Stimulated activated naive B cell treated with anti-CD40 and anti-IgM and Interleukin-4, amounts not matched to agents 10 μg/mL and 1 μg/mL and 100 μg/mL, for 72 hours (primary cell): ENCODE data around the gene TXNDC9.
"Not testable (repeated sequence)": the region's sequence is repeated elsewhere in the genome, so short reads cannot be mapped to it uniquely, and the experiment has no call there.

Experiments used
- ATAC-seq, 2 donors: fragments of 150-1000 bp; cut with Tn5 transposase; replicated peaks; 2 replicates each; pipeline ENCODE4 v1.10.0; 2021; ENCODE audit warnings: moderate library complexity in 1 of 2
- DNase-seq: peaks from one replicate; pipeline ENCODE4 v3.0.0; 2021
- H3K27ac Mint-ChIP-seq: one replicate; pipeline ENCODE4 v1.8.0; 2022; ENCODE audit warnings: mild to moderate bottlenecking, mixed read lengths
- H3K27me3 Mint-ChIP-seq, 2 donors: one replicate each; pipeline ENCODE4 v1.8.0; 2022; ENCODE audit warnings: mixed read lengths in 2 of 2
- H3K36me3 Mint-ChIP-seq, 2 donors: one replicate each; pipeline ENCODE4 v1.8.0; 2022; ENCODE audit warnings: mixed read lengths in 2 of 2, mild to moderate bottlenecking in 1 of 2
- H3K4me1 Mint-ChIP-seq, 2 donors: one replicate each; pipeline ENCODE4 v1.8.0; 2022; ENCODE audit warnings: mixed read lengths in 2 of 2, mild to moderate bottlenecking in 1 of 2
- H3K4me3 Mint-ChIP-seq, 2 donors: one replicate each; pipeline ENCODE4 v1.8.0; 2022; ENCODE audit warnings: mild to moderate bottlenecking in 2 of 2, mixed read lengths in 2 of 2, moderate library complexity in 1 of 2
- H3K9me3 Mint-ChIP-seq, 2 donors: one replicate each; pipeline ENCODE4 v1.8.0; 2022; ENCODE audit warnings: mixed read lengths in 2 of 2, mild to moderate bottlenecking in 1 of 2

TXNDC9 gene

DNA sequence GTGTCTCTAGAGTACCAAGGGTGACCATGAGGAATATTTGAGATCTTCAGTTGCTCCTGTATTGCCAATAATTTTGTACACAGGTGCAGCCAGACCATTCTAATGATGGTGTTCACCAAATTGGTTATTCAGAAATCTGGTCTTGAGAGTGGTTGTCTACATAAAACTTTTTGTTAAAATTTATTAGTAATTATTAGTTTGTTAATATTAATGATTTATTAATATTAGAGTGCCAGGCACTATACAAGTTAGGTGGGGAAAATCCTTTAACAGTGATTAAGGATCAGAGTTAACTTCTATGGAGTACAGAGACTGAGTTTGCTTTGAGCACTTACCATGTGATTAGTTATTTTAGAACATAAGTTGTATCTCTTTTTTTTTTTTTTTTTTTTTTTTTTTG, 10.1 kb upstream of the TXNDC9 start:
- Mint-ChIP-seq H3K27me3 (no peaks in the 10 kb centered on the region), H3K27ac (no peak overlapping the region), H3K4me3 (no peak overlapping the region), H3K9me3 (no peaks in the 10 kb centered on the region), H3K4me1 (peaks cover 38 to 81% of the 10 kb centered on the region in 2 donors), H3K36me3 (peaks cover 6 to 36% of the 10 kb centered on the region in 2 donors)
- ATAC-seq (no peak), DNase-seq (no peak)

DNA sequence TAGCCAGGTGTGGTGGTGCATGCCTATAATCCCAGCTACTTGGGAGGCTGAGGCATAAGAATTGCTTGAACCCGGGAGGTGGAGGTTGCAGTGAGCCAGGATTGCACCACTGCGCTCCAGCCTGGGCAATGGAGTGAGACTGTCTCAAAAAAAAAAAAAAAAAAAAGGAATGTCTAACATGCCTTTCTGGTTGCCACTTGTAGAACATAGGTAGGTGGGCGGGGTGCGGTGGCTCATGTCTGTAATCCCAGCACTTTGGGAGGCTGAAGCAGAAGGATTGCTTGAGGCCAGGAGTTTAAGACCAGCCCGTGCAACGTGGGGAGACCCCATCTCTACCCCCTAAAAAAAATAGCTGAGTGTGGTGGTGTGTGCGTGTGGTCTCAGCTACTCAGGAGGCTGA, 9.3 kb upstream of the TXNDC9 start:
- H3K27me3 Mint-ChIP-seq, ATAC-seq, H3K4me3 Mint-ChIP-seq, H3K9me3 Mint-ChIP-seq, DNase-seq, H3K27ac Mint-ChIP-seq: not testable (repeated sequence)
- peaks cover 35 to 76% of the 10 kb centered on the region in 2 donors for H3K4me1 Mint-ChIP-seq
- H3K36me3 Mint-ChIP-seq: peaks cover 4 to 34% of the 10 kb centered on the region in 2 donors

DNA sequence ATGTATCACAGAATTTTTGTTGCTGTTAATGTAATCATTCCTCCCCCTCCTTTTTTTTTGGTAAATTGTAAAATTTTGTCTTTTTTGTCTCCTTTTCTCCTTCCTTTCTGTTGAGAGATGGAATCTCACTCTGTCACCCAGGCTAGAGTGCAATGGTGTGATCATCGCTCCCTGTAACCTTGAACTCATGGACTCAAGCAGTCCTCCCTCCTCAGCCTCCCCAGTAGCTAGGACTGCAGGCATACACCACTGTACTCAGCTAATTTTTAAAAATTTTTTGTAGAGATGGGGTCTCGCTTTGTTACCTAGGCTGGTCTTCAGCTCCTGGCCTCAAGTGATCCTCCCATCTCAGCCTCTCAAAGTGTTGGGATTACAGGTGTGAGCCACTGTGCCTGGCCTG, 6.4 kb upstream of the TXNDC9 start:
- H3K27me3 Mint-ChIP-seq: no peaks in the 10 kb centered on the region
- H3K27ac Mint-ChIP-seq: no peak overlapping the region
- peaks cover 19 to 48% of the 10 kb centered on the region in 2 donors for H3K4me1 Mint-ChIP-seq

DNA sequence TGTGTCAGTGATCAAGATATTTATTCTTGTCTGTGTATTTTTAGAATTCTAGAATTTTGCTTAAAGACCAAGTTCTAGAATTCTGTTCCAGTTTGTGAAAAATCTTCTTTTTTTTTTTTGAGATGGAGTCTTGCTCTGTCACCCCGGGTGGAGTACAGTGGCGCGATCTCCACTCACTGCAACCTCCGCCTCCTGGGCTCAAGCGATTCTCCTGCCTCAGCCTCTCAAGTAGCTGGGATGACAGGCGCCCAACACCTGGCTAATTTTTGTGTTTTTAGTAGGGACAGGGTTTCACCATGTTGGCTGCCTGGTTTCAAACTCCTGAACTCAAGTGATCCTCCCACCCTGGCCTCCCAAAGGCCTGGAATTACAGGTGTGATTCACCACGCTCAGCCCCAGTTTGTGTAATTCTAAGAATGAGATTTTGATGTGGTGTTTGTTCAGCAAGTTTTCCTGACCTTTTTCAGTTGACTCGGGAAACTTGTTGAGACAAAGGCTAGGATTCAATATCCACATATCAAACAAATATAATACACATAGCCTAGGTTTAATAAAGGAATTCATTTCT, 4.6 kb upstream of the TXNDC9 start:
- H3K27ac Mint-ChIP-seq: no peak overlapping the region
- ATAC-seq: no peak
- no peaks in the 10 kb centered on the region for H3K9me3 Mint-ChIP-seq
- H3K4me3 Mint-ChIP-seq: no peak overlapping the region
- no peak for DNase-seq
- no peaks in the 10 kb centered on the region for H3K27me3 Mint-ChIP-seq
- H3K4me1 Mint-ChIP-seq: peaks cover 14 to 38% of the 10 kb centered on the region in 2 donors
- H3K36me3 Mint-ChIP-seq: peaks cover 4 to 20% of the 10 kb centered on the region in 2 donors

More for the DNA sequence above, 6.4 kb upstream of the TXNDC9 start:
- no peaks in the 10 kb centered on the region for H3K9me3 Mint-ChIP-seq
- no peak overlapping the region for H3K4me3 Mint-ChIP-seq
- DNase-seq (no peak), ATAC-seq (no peak)
- peaks cover 4 to 25% of the 10 kb centered on the region in 2 donors for H3K36me3 Mint-ChIP-seq

DNA sequence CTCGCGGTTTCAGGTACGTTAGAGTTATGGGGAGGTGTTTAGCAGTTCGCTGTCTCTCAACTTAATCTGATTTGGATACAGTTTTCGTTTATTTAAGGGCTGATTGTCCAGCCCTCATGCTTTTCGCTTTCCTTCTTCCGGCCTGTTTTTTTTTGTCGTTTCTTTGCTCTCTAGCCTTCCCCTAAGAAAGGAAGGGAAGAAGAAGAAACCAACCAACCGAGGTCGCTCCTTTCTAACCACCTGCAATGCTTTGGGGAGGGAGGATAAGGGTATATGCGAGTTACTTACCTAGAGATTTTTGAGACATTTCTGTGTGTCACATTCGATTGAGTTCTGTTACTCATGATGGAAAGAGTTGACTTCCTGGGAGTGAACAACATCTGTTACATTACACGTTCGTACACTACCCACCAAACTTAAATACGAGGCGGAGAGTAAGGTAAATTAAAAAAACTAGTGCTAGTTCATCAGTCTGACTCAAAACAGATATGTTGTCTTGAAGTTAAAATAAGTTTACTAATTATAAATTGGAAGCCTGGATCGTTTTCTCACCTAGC, 2.0 kb upstream of the TXNDC9 start:
- Mint-ChIP-seq H3K4me3 (no peak overlapping the region), H3K27ac (no peak overlapping the region), H3K9me3 (no peaks in the 10 kb centered on the region), H3K4me1 (peaks cover 10 to 35% of the 10 kb centered on the region in 2 donors), H3K36me3 (peaks cover 4 to 9% of the 10 kb centered on the region in 2 donors), H3K27me3 (no peaks in the 10 kb centered on the region)
- ATAC-seq (no peak), DNase-seq (no peak)

DNA sequence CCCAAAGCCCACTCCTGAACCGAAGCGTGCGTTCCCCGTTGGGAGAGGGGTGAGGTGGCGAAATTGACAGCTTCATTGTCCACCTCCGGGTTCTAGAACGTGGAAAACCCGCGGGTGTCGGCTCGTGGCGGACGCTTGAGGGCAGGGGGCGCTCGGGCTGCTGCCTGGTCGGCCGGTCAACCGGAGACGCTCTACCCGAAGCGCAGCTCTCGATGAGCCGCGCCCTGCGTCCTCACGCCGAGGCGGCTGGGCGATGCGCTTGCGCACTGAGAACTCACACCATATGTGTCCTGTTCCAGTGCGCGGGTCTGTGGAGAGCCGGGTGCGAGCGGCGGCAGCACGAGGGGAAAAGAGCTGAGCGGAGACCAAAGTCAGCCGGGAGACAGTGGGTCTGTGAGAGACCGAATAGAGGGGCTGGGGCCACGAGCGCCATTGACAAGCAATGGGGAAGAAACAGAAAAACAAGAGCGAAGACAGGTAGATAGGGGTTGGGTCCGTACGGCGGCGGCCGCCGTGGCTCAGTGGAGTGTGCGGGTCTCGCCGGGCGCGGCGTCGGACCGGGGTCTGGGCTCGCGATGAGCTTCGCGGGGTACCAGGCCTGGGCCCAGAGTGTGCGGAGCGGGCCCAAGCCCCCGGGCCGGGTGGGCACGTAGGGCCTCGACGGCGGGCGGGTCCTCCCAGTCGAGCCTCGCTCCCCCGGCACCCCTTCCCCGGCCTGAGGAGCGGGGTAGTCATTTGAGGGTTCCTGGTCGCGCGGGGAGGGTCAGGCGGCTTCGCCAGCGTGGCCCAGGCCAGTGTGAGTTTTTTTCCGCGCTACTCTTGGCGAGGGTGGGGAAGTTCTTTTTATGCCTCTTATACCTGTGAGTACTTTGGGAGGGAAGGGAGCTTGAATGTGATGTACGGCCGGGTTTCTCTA, 1.2 kb upstream of the TXNDC9 start, which contains the start of gene EIF5B:
Gene EIF5B, plus strand, starts transcription at position 277 of the 916 bp plus-strand sequence. Its CDS starts 166 bp downstream, at position 443.
- H3K36me3 Mint-ChIP-seq: peaks cover 4 to 10% of the 10 kb centered on the region in 2 donors
- no peaks in the 10 kb centered on the region for H3K27me3 Mint-ChIP-seq
- peak; percentile 82 to 83 for ATAC-seq
- no peaks in the 10 kb centered on the region for H3K9me3 Mint-ChIP-seq
- no peak within 1 kb of the TSS for H3K27ac Mint-ChIP-seq
- no peak within 1 kb of the TSS for H3K4me3 Mint-ChIP-seq
- peaks cover 8 to 28% of the 10 kb centered on the region in 2 donors for H3K4me1 Mint-ChIP-seq
- DNase-seq: peak; percentile 96

DNA sequence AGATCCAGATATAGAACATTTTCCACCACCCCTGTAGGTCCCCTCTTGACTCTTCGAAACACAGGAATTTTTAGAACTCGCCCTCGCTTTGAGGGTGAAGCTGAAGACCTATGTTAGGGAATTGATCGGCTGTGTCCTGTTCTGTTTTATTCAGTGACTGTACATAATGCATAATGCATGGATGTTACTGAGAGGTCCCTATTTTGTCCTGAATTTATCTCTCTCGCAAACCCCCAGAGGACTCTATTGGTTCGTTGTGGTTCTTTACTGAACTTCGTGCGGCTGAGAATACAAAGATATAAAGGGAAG, 625 bp upstream of the TXNDC9 start:
- peaks cover 4 to 12% of the 10 kb centered on the region in 2 donors for H3K36me3 Mint-ChIP-seq
- H3K27me3 Mint-ChIP-seq: no peaks in the 10 kb centered on the region
- peaks cover 6 to 23% of the 10 kb centered on the region in 2 donors for H3K4me1 Mint-ChIP-seq
- peak; percentile 23 to 26 for ATAC-seq
- no peak for DNase-seq
- H3K4me3 Mint-ChIP-seq: no peak overlapping the region
- no peak overlapping the region for H3K27ac Mint-ChIP-seq
- no peaks in the 10 kb centered on the region for H3K9me3 Mint-ChIP-seq

DNA sequence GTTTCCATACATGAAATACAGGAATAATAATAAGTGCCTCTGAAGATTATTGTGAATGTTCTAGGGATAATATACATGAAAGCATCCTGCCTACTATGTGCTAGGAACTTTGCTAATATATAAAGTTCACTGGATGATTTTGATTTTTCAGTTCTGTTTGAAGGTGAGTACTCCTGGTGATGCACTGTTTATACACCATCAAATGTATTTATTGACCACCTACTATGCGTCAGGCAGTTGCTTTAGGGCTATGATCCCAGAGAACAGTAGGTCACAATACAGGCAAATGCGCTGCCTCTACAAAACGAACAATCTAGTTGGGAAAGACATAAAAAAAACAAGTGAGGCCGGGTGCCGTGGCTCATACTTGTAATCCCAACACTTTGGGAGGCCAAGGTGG, 10.7 kb downstream of the TXNDC9 start:
- Mint-ChIP-seq H3K36me3 (peaks cover 16 to 37% of the 10 kb centered on the region in 2 donors), H3K27me3 (no peaks in the 10 kb centered on the region), H3K4me3 (no peak overlapping the region), H3K4me1 (peaks cover 0 to 3% of the 10 kb centered on the region in 2 donors), H3K9me3 (no peaks in the 10 kb centered on the region), H3K27ac (no peak overlapping the region)
- DNase-seq: no peak
- no peak for ATAC-seq

DNA sequence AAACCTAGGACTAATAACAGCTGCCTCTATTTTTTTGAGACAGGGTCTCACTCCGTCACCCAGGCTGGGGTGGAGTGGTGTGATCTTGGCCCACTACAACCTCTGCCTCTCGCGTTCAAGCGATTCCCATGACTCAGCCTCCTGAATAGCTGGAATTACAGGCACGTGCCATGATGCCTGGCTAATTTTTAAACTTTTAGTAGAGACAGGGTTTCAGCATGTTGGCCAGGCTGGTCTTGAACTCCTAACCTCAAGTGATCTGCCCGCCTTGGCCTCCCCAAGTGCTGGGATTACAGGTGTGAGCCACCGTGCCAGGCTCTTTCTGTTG, 18.3 kb downstream of the TXNDC9 start:
- not testable (repeated sequence) for H3K4me3 Mint-ChIP-seq, H3K9me3 Mint-ChIP-seq, ATAC-seq, DNase-seq, H3K4me1 Mint-ChIP-seq, H3K27ac Mint-ChIP-seq, H3K27me3 Mint-ChIP-seq
- H3K36me3 Mint-ChIP-seq: peaks cover 35 to 36% of the 10 kb centered on the region in 2 donors

DNA sequence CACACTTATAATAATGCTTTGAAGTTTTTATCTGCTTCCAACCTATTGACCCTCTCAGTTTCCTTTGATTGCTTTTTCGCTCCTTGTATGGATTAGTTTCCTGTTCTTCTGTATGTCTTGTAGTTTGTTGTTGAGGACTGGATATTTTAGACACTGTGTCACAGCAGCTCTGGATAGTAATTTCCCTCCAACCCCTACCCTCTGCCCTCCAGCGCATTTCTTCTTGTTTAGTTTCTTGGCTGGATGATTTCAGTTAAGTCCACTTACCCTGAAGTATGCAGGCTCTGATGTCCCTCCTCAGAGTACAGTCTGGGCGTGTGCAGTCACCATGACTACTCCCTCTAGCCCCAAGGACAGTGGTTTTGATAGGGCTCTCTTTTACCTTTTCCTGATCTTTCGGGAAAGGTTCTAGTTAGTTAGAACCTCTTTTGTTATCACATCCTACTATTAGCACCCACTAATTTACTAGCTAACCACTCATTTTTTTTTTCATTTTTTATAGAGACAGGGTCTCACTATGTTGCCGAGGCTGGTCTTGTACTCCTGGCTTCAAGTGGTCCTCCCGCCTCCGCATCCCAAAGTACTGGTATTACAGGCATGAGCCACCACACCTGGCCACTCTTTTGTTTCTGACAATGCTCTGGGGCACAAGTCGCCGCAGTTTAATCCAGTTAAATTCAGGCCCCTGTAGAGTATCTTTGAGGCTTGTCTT, 18.8 kb downstream of the TXNDC9 start:
- Mint-ChIP-seq H3K36me3 (peaks cover 35 to 36% of the 10 kb centered on the region in 2 donors), H3K9me3 (peaks cover 4 to 7% of the 10 kb centered on the region in 2 donors), H3K4me3 (no peak overlapping the region), H3K27ac (no peak overlapping the region), H3K4me1 (no peaks in the 10 kb centered on the region), H3K27me3 (no peaks in the 10 kb centered on the region)
- ATAC-seq: no peak
- DNase-seq: no peak

DNA sequence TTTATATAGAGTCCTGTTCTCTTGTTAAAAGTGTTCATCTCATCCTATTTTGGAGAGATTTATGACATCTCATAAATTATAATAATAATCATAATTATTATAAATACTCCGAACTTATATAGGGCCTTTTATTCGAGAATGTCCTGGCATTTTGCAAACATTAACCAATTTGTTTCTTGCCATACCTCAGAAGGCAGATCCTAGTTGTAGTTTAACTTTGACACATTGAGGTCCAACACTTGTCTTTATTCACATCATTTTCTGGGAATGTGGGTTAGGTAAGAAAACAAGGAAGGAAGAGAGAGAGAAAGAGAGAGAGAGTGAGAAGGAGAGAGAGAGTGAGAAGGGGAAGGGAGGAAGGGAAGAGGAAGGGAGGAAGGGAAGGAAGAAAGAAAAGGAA, 35.0 kb downstream of the TXNDC9 start, which contains the start of gene LYG1:
Gene LYG1, minus strand, starts transcription at position 101 of the 400 bp plus-strand sequence. CDS start 5,527 bp downstream, outside the sequence.
- H3K9me3 Mint-ChIP-seq, H3K27me3 Mint-ChIP-seq, H3K27ac Mint-ChIP-seq, H3K4me1 Mint-ChIP-seq, ATAC-seq, DNase-seq, H3K4me3 Mint-ChIP-seq: not testable (repeated sequence)
- H3K36me3 Mint-ChIP-seq: peaks cover 45 to 65% of the 10 kb centered on the region in 2 donors

DNA sequence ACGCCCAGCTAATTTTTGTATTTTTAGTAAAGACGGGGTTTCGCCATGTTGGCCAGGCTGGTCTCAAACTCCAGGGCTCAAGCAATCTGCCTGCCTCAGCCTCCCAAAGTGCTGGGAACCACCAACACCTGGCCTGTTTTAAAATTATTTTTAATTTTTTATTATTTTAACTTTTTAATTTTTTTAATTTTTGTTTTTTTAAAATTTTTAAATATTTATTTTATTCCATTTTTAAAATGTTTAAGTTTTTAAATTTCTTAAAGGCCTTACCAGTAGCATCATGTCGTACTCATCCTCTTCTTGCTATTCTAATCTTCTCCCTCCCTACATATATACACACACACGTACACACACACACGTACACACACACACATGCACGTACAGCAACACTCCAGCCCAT, 36.6 kb downstream of the TXNDC9 start:
- DNase-seq: no peak
- Mint-ChIP-seq H3K27me3 (no peaks in the 10 kb centered on the region), H3K4me1 (no peaks in the 10 kb centered on the region), H3K4me3 (no peak overlapping the region), H3K9me3 (peaks cover 3 to 4% of the 10 kb centered on the region in 2 donors), H3K27ac (no peak overlapping the region), H3K36me3 (peaks cover 46 to 63% of the 10 kb centered on the region in 2 donors)
- ATAC-seq: no peak

DNA sequence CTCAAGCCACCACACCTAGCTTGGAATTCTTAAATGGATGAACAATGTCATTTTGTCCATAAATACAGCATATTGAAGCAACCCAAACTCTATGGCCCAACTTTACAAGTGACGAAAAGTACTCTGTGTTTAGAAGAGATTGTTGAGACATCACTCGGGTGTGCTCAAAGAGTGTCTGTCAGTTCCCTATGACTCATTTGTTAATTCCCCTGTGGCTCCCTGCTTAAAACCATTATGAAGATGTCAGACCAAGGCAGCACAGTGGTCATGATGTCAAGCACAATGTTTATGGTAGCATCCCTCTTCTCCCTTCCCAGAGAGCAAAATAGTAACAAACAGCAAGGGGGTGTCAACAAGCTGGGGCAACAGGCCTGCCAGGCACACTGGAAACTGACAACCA, 38.1 kb downstream of the TXNDC9 start:
- DNase-seq (no peak), ATAC-seq (peak in 1 of 2 donors; percentile 60)
- Mint-ChIP-seq H3K27me3 (no peaks in the 10 kb centered on the region), H3K36me3 (peaks cover 40 to 54% of the 10 kb centered on the region in 2 donors), H3K27ac (no peak overlapping the region), H3K9me3 (peaks cover 3 to 4% of the 10 kb centered on the region in 2 donors), H3K4me1 (no peaks in the 10 kb centered on the region), H3K4me3 (no peak overlapping the region)

DNA sequence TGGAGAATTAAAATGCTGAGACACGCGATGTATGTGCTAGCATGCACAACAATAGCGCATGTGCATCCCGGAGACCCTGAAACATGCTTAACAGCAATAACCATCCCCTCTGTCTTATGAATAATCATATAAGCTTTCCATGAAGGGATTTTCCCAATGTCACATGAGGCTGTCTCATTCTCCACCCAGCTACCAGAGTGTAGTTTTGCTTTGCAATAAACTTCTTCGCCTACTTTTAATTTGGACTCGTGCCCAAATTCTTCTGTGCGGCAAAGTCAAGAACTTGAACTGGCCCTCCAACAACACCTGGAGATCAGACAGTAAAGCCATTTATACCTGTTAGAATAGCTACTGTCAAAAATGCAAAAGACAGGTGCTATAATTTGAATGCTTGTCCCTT, 50.6 kb downstream of the TXNDC9 start:
- peaks cover 47 to 56% of the 10 kb centered on the region in 2 donors for H3K36me3 Mint-ChIP-seq
- H3K4me1 Mint-ChIP-seq: peaks cover 0 to 5% of the 10 kb centered on the region in 2 donors
- H3K27ac Mint-ChIP-seq: peak overlapping the region; percentile 31
- H3K27me3 Mint-ChIP-seq: no peaks in the 10 kb centered on the region
- H3K4me3 Mint-ChIP-seq: no peak overlapping the region
- no peak for ATAC-seq
- no peak for DNase-seq
- peaks cover 7 to 15% of the 10 kb centered on the region in 2 donors for H3K9me3 Mint-ChIP-seq
